Right atrium auricular region (tissue), 2 donors: ENCODE measurements around the gene MRPL2. TPM values are rescaled to one million over a fixed set of nuclear protein-coding genes. Genes with fewer than 3 reads are reported as not detected.

Experiments
- DNase-seq: peaks from one replicate; pipeline ENCODE4 v3.0.0-alpha.2; 2019; ENCODE audit warnings: low spot score
- H3K27ac ChIP-seq, 2 donors: fragments of 200-600 bp; sonication (generic); 1 replicate in 1 of 2; 2 replicates in 1 of 2; pipeline ENCODE4 v1.5.1; 2016 to 2019
- H3K27me3 ChIP-seq, 2 donors: fragments of 200-600 bp; sonication (generic); one replicate each; pipeline versions ENCODE4 v1.5.1 to v1.6.0; 2017 to 2019
- H3K36me3 ChIP-seq: fragments of 200-600 bp; sonication (generic); one replicate; pipeline ENCODE4 v1.5.1; 2016
- H3K4me1 ChIP-seq, 2 donors: fragments of 200-600 bp; sonication (generic); one replicate each; pipeline versions ENCODE4 v1.5.1 to v1.6.0; 2017 to 2019
- H3K4me3 ChIP-seq, 2 donors: fragments of 200-600 bp; sonication (generic); 1 replicate in 1 of 2; 2 replicates in 1 of 2; pipeline ENCODE4 v1.5.1; 2017 to 2019; ENCODE audit warnings: mild to moderate bottlenecking in 1 of 2, moderate library complexity in 1 of 2
- H3K9me3 ChIP-seq, 2 donors: fragments of 200-600 bp; sonication (generic); one replicate each; pipeline ENCODE4 v1.5.1; 2019
- CTCF ChIP-seq, 2 donors: fragments of 200-600 bp; sonication (generic); IDR thresholded peaks; one replicate each; pipeline ENCODE4 v1.5.1; 2019; ENCODE audit warnings: antibody characterized with exemption in 2 of 2
- total RNA-seq, 2 donors: library from RNA; depleted of rRNA; stranded (reverse); fragments of >200 nt; gene quantifications; one replicate each; pipeline ENCODE4 v1.1.0, GENCODE V29; 2016

MRPL2 gene
- total RNA-seq, 2 donors from 2014 or later = 37.0 to 41.0 TPM

DNA sequence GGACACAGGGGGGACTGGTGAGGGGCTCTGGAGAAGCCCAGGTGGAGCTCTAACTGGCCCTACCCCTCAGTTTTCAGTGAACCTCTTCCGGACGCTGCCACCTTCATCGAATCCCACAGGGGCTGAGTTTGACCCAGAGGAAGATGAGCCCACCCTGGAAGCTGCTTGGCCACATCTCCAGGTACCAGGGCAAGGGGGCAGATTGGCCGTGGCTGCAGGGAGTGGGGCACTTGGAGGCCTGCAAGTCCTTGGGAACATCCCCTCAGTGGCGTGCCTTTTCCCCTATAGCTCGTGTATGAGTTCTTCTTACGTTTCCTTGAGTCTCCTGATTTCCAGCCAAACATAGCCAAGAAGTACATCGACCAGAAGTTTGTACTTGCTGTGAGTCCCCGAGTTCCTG, 52.1 kb downstream of the MRPL2 start:
- no peak overlapping the region for H3K4me3 ChIP-seq
- DNase-seq = no peak
- peaks cover 0 to 8% of the 10 kb centered on the region in 2 donors for H3K4me1 ChIP-seq
- H3K27ac ChIP-seq = no peak overlapping the region
- H3K9me3 ChIP-seq = no peaks in the 10 kb centered on the region
- no peak for TF ChIP-seq CTCF (IDR thresholded peaks at IDR 0.05)
- no peaks in the 10 kb centered on the region for H3K27me3 ChIP-seq
- H3K36me3 ChIP-seq = peaks cover 64% of the 10 kb centered on the region

DNA sequence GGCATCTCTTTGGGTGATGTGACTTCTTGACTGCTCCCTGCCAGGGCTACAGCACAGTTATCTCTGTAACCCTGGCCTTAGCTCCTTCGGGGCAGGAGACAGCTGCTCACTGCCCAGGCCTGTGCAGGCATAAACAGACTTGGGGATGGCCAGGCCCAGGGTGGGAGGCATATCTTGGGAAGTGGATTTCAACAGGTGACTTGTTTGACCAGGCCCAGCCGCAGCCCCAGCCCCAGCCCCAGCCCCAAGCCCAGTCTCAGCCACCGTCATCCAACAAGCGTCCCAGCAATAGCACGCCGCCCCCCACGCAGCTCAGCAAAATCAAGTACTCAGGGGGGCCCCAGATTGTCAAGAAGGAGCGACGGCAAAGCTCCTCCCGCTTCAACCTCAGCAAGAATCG, 53.0 kb downstream of the MRPL2 start:
- Histone ChIP-seq H3K27ac (no peak overlapping the region), H3K4me3 (no peak overlapping the region), H3K4me1 (peaks cover 0 to 4% of the 10 kb centered on the region in 2 donors), H3K36me3 (peaks cover 57% of the 10 kb centered on the region), H3K27me3 (no peaks in the 10 kb centered on the region), H3K9me3 (no peaks in the 10 kb centered on the region)
- no peak for DNase-seq
- no peak for TF ChIP-seq CTCF (IDR thresholded peaks at IDR 0.05)

- no peaks in the 10 kb centered on the region for H3K27me3 ChIP-seq
- H3K4me1 ChIP-seq = peaks cover 0 to 4% of the 10 kb centered on the region in 2 donors
- H3K27ac ChIP-seq = no peak overlapping the region
- no peak overlapping the region for H3K4me3 ChIP-seq
- no peak for TF ChIP-seq CTCF (IDR thresholded peaks at IDR 0.05)
- H3K9me3 ChIP-seq = no peaks in the 10 kb centered on the region
- peaks cover 53% of the 10 kb centered on the region for H3K36me3 ChIP-seq
- DNase-seq = no peak
Observed at GRCh38 chr6:43005844-43006243, 53.4 kb downstream of the MRPL2 start.

Other genes with a start within 250 kb of the MRPL2 start
- 10 to 100 TPM; 63.3 to 66.7 TPM for gene RPL7L1, start 179.8 kb downstream of the MRPL2 start, total RNA-seq
- gene PTCRA, start 143.4 kb downstream of the MRPL2 start, total RNA-seq = 1 to 10 TPM in 1 of 2 donors, not detected in 1; 1.6 TPM
- gene CNPY3, start 130.0 kb downstream of the MRPL2 start, total RNA-seq = 10 to 100 TPM; 22.0 to 26.5 TPM
- gene GNMT, start 98.7 kb downstream of the MRPL2 start, total RNA-seq = 1 to 10 TPM; 3.3 to 4.1 TPM
- 10 to 100 TPM; 11.7 to 16.7 TPM for gene PEX6, start 80.3 kb downstream of the MRPL2 start, total RNA-seq
- gene PPP2R5D, start 74.9 kb downstream of the MRPL2 start, total RNA-seq = 10 to 100 TPM; 32.8 to 41.1 TPM
- 10 to 100 TPM; 29.6 to 50.3 TPM for gene MEA1, start 45.5 kb downstream of the MRPL2 start, total RNA-seq
- gene KLHDC3, start 45.2 kb downstream of the MRPL2 start, total RNA-seq = 100 to 1,000 TPM; 122 to 153 TPM
- gene RRP36, start 37.8 kb downstream of the MRPL2 start, total RNA-seq = 10 to 100 TPM; 29.0 to 40.6 TPM
- gene CUL7, start 5.6 kb downstream of the MRPL2 start, total RNA-seq = 1 to 10 TPM; 6.5 to 9.0 TPM
- gene KLC4, start 197 bp upstream of the MRPL2 start, total RNA-seq = 10 to 100 TPM; 22.5 to 46.5 TPM
- 10 to 100 TPM in 1 of 2 donors, 1 to 10 TPM in 1; 4.5 to 12.7 TPM for gene PTK7, start 16.9 kb upstream of the MRPL2 start, total RNA-seq
- gene SRF, start 111.8 kb upstream of the MRPL2 start, total RNA-seq = 100 to 1,000 TPM in 1 of 2 donors, 10 to 100 TPM in 1; 59.4 to 116 TPM
- gene CUL9, start 122.8 kb upstream of the MRPL2 start, total RNA-seq = 10 to 100 TPM; 11.0 to 16.8 TPM
- 10 to 100 TPM; 38.4 to 63.9 TPM for gene DNPH1, start 170.0 kb upstream of the MRPL2 start, total RNA-seq
- gene TTBK1, start 184.0 kb upstream of the MRPL2 start, total RNA-seq = under 1 TPM; 0.12 to 0.15 TPM
- not detected for gene SLC22A7, start 238.8 kb upstream of the MRPL2 start, total RNA-seq
- gene CRIP3, start 249.4 kb upstream of the MRPL2 start, total RNA-seq = 1 to 10 TPM in 1 of 2 donors, not detected in 1; 1.5 TPM